ENCODE results near the gene DNAJB6. TPM values are rescaled to one million over a fixed set of nuclear protein-coding genes. Genes with fewer than 3 reads are reported as not detected.

DNAJB6 gene
- total and polyA plus RNA-seq, 2 experiments from 2014 or later: 139 to 187 TPM

- H3K36me3 ChIP-seq (ENCODE audit: low read depth): peaks cover 21% of the 10 kb centered on the region; the same call in 1 of the 2 replicates
- H3K27ac ChIP-seq: no peak overlapping the region; the same call in 1 of the 2 replicates
- peaks cover 100% of the 10 kb centered on the region for H3K79me2 ChIP-seq (ENCODE audit: insufficient read depth)
- 92 to 96% methylated on average over 19 to 24 of the region's 24 CpGs for WGBS, 2 experiments (ENCODE audit: low coverage in 1 of 2, low lambda C conversion rate in 2 of 2, missing lambda C conversion rate in 2 of 2)
- H3K27me3 ChIP-seq (replicated peaks; ENCODE audit: insufficient read depth): no peaks in the 10 kb centered on the region
- no peak overlapping the region for H2AFZ ChIP-seq
- no peak overlapping the region for H3K4me2 ChIP-seq (ENCODE audit: unreplicated experiment)
- H4K20me1 ChIP-seq (ENCODE audit: insufficient read depth): peaks cover 70% of the 10 kb centered on the region
- no peak overlapping the region for H3K9ac ChIP-seq
- in situ Hi-C loops (cut with MboI): no loop called here
- no peak for DNase-seq
- H3K9me2 ChIP-seq (ENCODE audit: insufficient read depth): no peaks in the 10 kb centered on the region
- peaks cover 24% of the 10 kb centered on the region for H3K4me1 ChIP-seq (ENCODE audit: insufficient read depth)
- H3K9me3 ChIP-seq (ENCODE audit: low read depth): no peaks in the 10 kb centered on the region
- no peak overlapping the region for H3K4me3 ChIP-seq
- H3F3A ChIP-seq (ENCODE audit: insufficient read depth): peaks cover 23% of the 10 kb centered on the region
- TF ChIP-seq EZH2 (IDR thresholded peaks at IDR 0.05; ENCODE audit: insufficient read depth, poor library complexity, severe bottlenecking) (no peak), EZH2phosphoT487 (IDR thresholded peaks at IDR 0.05; ENCODE audit: insufficient read depth, low read depth) (no peak)
Measured at GRCh38 chr7:157357129-157358040, 20.6 kb downstream of the DNAJB6 start.

GRCh38 chr7:157358041-157358752 is 21.4 kb downstream of the DNAJB6 start:
- H3K79me2 ChIP-seq (ENCODE audit: insufficient read depth): peaks cover 100% of the 10 kb centered on the region
- peaks cover 29% of the 10 kb centered on the region; the same call in 1 of the 2 replicates for H3K36me3 ChIP-seq (ENCODE audit: low read depth)
- in situ Hi-C loops (cut with MboI): no loop called here
- no peaks in the 10 kb centered on the region for H3K9me2 ChIP-seq (ENCODE audit: insufficient read depth)
- peaks cover 24% of the 10 kb centered on the region for H3K4me1 ChIP-seq (ENCODE audit: insufficient read depth)
- WGBS, 2 experiments (ENCODE audit: low coverage in 1 of 2, low lambda C conversion rate in 2 of 2, missing lambda C conversion rate in 2 of 2): 92 to 93% methylated on average over 13 of the region's 13 CpGs
- peaks cover 23% of the 10 kb centered on the region for H3F3A ChIP-seq (ENCODE audit: insufficient read depth)
- TF ChIP-seq EZH2 (IDR thresholded peaks at IDR 0.05; ENCODE audit: insufficient read depth, poor library complexity, severe bottlenecking) (no peak), EZH2phosphoT487 (IDR thresholded peaks at IDR 0.05; ENCODE audit: insufficient read depth, low read depth) (no peak)
- no peak overlapping the region for H3K4me2 ChIP-seq (ENCODE audit: unreplicated experiment)
- H2AFZ ChIP-seq: no peak overlapping the region
- H3K27ac ChIP-seq: no peak overlapping the region
- no peaks in the 10 kb centered on the region for H3K9me3 ChIP-seq (ENCODE audit: low read depth)
- H3K4me3 ChIP-seq: no peak overlapping the region
- no peak overlapping the region for H3K9ac ChIP-seq
- peaks cover 68% of the 10 kb centered on the region for H4K20me1 ChIP-seq (ENCODE audit: insufficient read depth)
- DNase-seq: no peak
- no peaks in the 10 kb centered on the region for H3K27me3 ChIP-seq (replicated peaks; ENCODE audit: insufficient read depth)

DNA sequence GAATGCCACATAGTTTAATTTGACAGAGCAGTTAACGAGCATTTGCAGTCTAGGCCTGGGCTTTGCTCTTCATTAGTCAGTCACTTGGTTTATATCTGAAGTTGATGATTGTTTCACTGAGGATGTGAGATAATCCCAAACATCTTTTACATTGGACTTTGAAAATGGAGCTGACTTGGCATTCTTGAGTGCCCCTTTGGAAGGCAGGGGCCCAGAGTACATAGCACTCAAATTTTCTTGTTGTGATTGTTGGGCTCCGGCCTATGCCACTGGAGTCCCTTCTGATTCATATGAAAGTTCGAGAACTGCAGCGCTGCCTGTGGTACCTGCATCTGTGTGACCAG is 21.9 kb downstream of the DNAJB6 start:
- Histone ChIP-seq H3K27me3 (replicated peaks; ENCODE audit: insufficient read depth) (no peaks in the 10 kb centered on the region), H3F3A (ENCODE audit: insufficient read depth) (peaks cover 26% of the 10 kb centered on the region), H3K9me2 (ENCODE audit: insufficient read depth) (no peaks in the 10 kb centered on the region), H3K4me1 (ENCODE audit: insufficient read depth) (peaks cover 24% of the 10 kb centered on the region), H3K4me2 (ENCODE audit: unreplicated experiment) (no peak overlapping the region), H4K20me1 (ENCODE audit: insufficient read depth) (peaks cover 62% of the 10 kb centered on the region), H3K4me3 (no peak overlapping the region), H3K79me2 (ENCODE audit: insufficient read depth) (peaks cover 100% of the 10 kb centered on the region), H2AFZ (no peak overlapping the region), H3K9ac (no peak overlapping the region), H3K27ac (no peak overlapping the region), H3K36me3 (ENCODE audit: low read depth) (peaks cover 33% of the 10 kb centered on the region), H3K9me3 (ENCODE audit: low read depth) (no peaks in the 10 kb centered on the region)
- DNase-seq: no peak
- 86 to 87% methylated on average over 4 of the region's 4 CpGs for WGBS, 2 experiments (ENCODE audit: low coverage in 1 of 2, low lambda C conversion rate in 2 of 2, missing lambda C conversion rate in 2 of 2)
- in situ Hi-C loops (cut with MboI): no loop called here
- TF ChIP-seq EZH2 (IDR thresholded peaks at IDR 0.05; ENCODE audit: insufficient read depth, poor library complexity, severe bottlenecking): no peak
- TF ChIP-seq EZH2phosphoT487 (IDR thresholded peaks at IDR 0.05; ENCODE audit: insufficient read depth, low read depth): no peak

DNA sequence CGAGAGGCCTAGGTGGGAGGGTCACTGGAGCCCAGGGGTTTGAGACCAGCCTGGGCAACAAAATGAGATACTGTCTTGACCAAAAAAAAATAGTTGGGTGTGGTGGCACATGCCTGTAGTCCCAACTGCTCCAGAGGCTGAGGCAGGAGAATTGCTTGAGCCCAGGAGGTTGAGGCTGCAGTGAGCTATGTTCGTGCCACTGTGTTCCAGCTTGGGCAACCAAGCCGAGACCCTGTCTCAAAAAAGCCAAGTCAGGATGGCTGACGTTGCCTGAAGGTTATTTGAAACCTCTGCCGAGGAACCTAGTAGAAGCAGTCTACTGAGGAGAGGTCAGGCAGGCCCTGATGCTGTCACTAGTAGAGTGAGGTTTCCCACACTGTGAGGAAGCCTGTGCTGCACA is 22.8 kb downstream of the DNAJB6 start:
- Histone ChIP-seq H3K4me3 (no peak overlapping the region), H3K9me2 (ENCODE audit: insufficient read depth) (no peaks in the 10 kb centered on the region), H4K20me1 (ENCODE audit: insufficient read depth) (peaks cover 63% of the 10 kb centered on the region; the same call in 1 of the 2 replicates), H3K27ac (no peak overlapping the region), H3K79me2 (ENCODE audit: insufficient read depth) (peaks cover 100% of the 10 kb centered on the region), H3F3A (ENCODE audit: insufficient read depth) (peaks cover 27% of the 10 kb centered on the region), H3K9me3 (ENCODE audit: low read depth) (no peaks in the 10 kb centered on the region), H3K4me1 (ENCODE audit: insufficient read depth) (peaks cover 24% of the 10 kb centered on the region), H3K27me3 (replicated peaks; ENCODE audit: insufficient read depth) (no peaks in the 10 kb centered on the region), H3K36me3 (ENCODE audit: low read depth) (peaks cover 42% of the 10 kb centered on the region), H3K9ac (no peak overlapping the region), H2AFZ (no peak overlapping the region), H3K4me2 (ENCODE audit: unreplicated experiment) (no peak overlapping the region)
- in situ Hi-C loops (cut with MboI): no loop called here
- DNase-seq: no peak
- no peak for TF ChIP-seq EZH2phosphoT487 (IDR thresholded peaks at IDR 0.05; ENCODE audit: insufficient read depth, low read depth)
- no peak for TF ChIP-seq EZH2 (IDR thresholded peaks at IDR 0.05; ENCODE audit: insufficient read depth, poor library complexity, severe bottlenecking)
- WGBS, 2 experiments (ENCODE audit: low coverage in 1 of 2, low lambda C conversion rate in 2 of 2, missing lambda C conversion rate in 2 of 2): 79 to 80% methylated on average over 5 of the region's 5 CpGs
